ENCODE data around the gene PSME3IP1. TPM values are rescaled to one million over a fixed set of nuclear protein-coding genes. Genes with fewer than 3 reads are reported as not detected.

PSME3IP1 gene
- polyA plus RNA-seq, 1 experiment = 68.9 TPM

- DNase-seq (ENCODE audit: low read depth, low spot score) = no peak
- Histone ChIP-seq H3K27me3 (ENCODE audit: control insufficient read depth, insufficient read depth, low read length) (no peaks in the 10 kb centered on the region), H3K27ac (ENCODE audit: low read depth, low read length) (no peak overlapping the region), H3K4me3 (ENCODE audit: low read depth, low read length) (no peak overlapping the region), H3K9me3 (ENCODE audit: control insufficient read depth, insufficient read depth, low read length) (no peaks in the 10 kb centered on the region)
- CTCF ChIA-PET = no interaction called here
- POLR2A ChIA-PET = no interaction called here
- no peak for TF ChIP-seq CTCF (IDR thresholded peaks at IDR 0.05; ENCODE audit: low read depth, low read length)
Observed at GRCh38 chr16:57231821-57232350, 46.0 kb upstream of the PSME3IP1 start.

- POLR2A ChIA-PET = no interaction called here
- no peak overlapping the region for H3K27ac ChIP-seq (ENCODE audit: low read depth, low read length)
- CTCF ChIA-PET = no interaction called here
Observed at GRCh38 chr16:57229079-57229478, 43.2 kb upstream of the PSME3IP1 start.

GRCh38 chr16:57226701-57227621, 41.1 kb upstream of the PSME3IP1 start:
- DNase-seq (ENCODE audit: low read depth, low spot score) = no peak
- no peak overlapping the region for H3K27ac ChIP-seq (ENCODE audit: low read depth, low read length)
- ChIA-PET CTCF (no interaction called here), POLR2A (no interaction called here)
- H3K4me3 ChIP-seq (ENCODE audit: low read depth, low read length) = no peak overlapping the region
- H3K9me3 ChIP-seq (ENCODE audit: control insufficient read depth, insufficient read depth, low read length) = no peaks in the 10 kb centered on the region
- TF ChIP-seq CTCF (IDR thresholded peaks at IDR 0.05; ENCODE audit: low read depth, low read length) = no peak
- H3K27me3 ChIP-seq (ENCODE audit: control insufficient read depth, insufficient read depth, low read length) = no peaks in the 10 kb centered on the region

More at GRCh38 chr16:57229079-57229478, 43.2 kb upstream of the PSME3IP1 start:
- no peak for DNase-seq (ENCODE audit: low read depth, low spot score)
- TF ChIP-seq CTCF (IDR thresholded peaks at IDR 0.05; ENCODE audit: low read depth, low read length) = no peak
- H3K9me3 ChIP-seq (ENCODE audit: control insufficient read depth, insufficient read depth, low read length) = no peaks in the 10 kb centered on the region
- no peak overlapping the region for H3K4me3 ChIP-seq (ENCODE audit: low read depth, low read length)
- H3K27me3 ChIP-seq (ENCODE audit: control insufficient read depth, insufficient read depth, low read length) = no peaks in the 10 kb centered on the region

- POLR2A ChIA-PET = no interaction called here
- no peaks in the 10 kb centered on the region for H3K27me3 ChIP-seq (ENCODE audit: control insufficient read depth, insufficient read depth, low read length)
- CTCF ChIA-PET = no interaction called here
- H3K4me3 ChIP-seq (ENCODE audit: low read depth, low read length) = no peak overlapping the region
- no peak overlapping the region for H3K27ac ChIP-seq (ENCODE audit: low read depth, low read length)
- DNase-seq (ENCODE audit: low read depth, low spot score) = no peak
- no peaks in the 10 kb centered on the region for H3K9me3 ChIP-seq (ENCODE audit: control insufficient read depth, insufficient read depth, low read length)
- no peak for TF ChIP-seq CTCF (IDR thresholded peaks at IDR 0.05; ENCODE audit: low read depth, low read length)
Observed at GRCh38 chr16:57225978-57226377, 40.1 kb upstream of the PSME3IP1 start.

- Histone ChIP-seq H3K27ac (ENCODE audit: low read depth, low read length) (no peak overlapping the region), H3K4me3 (ENCODE audit: low read depth, low read length) (no peak overlapping the region), H3K9me3 (ENCODE audit: control insufficient read depth, insufficient read depth, low read length) (no peaks in the 10 kb centered on the region), H3K27me3 (ENCODE audit: control insufficient read depth, insufficient read depth, low read length) (no peaks in the 10 kb centered on the region)
- no peak for TF ChIP-seq CTCF (IDR thresholded peaks at IDR 0.05; ENCODE audit: low read depth, low read length)
- no peak for DNase-seq (ENCODE audit: low read depth, low spot score)
- ChIA-PET CTCF (interaction anchor here (0.5 kb wide), 1 partner anchor 56 kb away, joined by 3 read pairs; no protein-coding TSS in a partner anchor), POLR2A (no interaction called here)
Observed at GRCh38 chr16:57224651-57225335, 39.0 kb upstream of the PSME3IP1 start.
